Left lung (tissue), 10 donors: Measurements from ENCODE around the gene PPP1R26. TPM values are rescaled to one million over a fixed set of nuclear protein-coding genes. Genes with fewer than 3 reads are reported as not detected.

Experiments
- ATAC-seq: fragments of 200-7000 bp; cut with Tn5 transposase; one replicate; pipeline ENCODE4 v1.9.1; 2020; ENCODE audit warnings: moderate library complexity
- DNase-seq, 4 donors: peaks; one replicate each; pipeline ENCODE4 v3.0.0-alpha.2; 2013 to 2020
- H3K27ac ChIP-seq, 2 donors: fragments of 200-600 bp; sonication (generic) in 1 of 2; one replicate each; pipeline versions ENCODE4 v1.5.0 to v1.8.0; 2020 to 2021
- H3K27me3 ChIP-seq, 2 donors: fragments of 200-600 bp; sonication (generic) in 1 of 2; one replicate each; pipeline versions ENCODE4 v1.5.0 to v1.8.0; 2020 to 2021
- H3K36me3 ChIP-seq, 2 donors: fragments of 200-600 bp; sonication (generic) in 1 of 2; one replicate each; pipeline versions ENCODE4 v1.5.0 to v1.8.0; 2020 to 2021
- H3K4me1 ChIP-seq, 2 donors: fragments of 200-600 bp; one replicate each; pipeline ENCODE4 v1.8.0; 2021
- H3K4me3 ChIP-seq, 2 donors: fragments of 200-600 bp; sonication (generic) in 1 of 2; one replicate each; pipeline versions ENCODE4 v1.5.0 to v1.8.0; 2020 to 2021; ENCODE audit warnings: mild to moderate bottlenecking in 1 of 2
- H3K9me3 ChIP-seq, 2 donors: fragments of 200-600 bp; sonication (generic) in 1 of 2; one replicate each; pipeline versions ENCODE4 v1.5.0 to v1.8.0; 2020 to 2021
- intact Hi-C, 2 donors: fragments of 100-400 bp; cut with DNase I; formaldehyde crosslinking; loops; one replicate each; pipeline versions ENCODE4 v1.11.2 to v1.14.2; 2022
- polyA plus RNA-seq, 6 donors: library from polyadenylated mRNA; unstranded; fragments of 120-200 nt; gene quantifications; one replicate each; pipeline ENCODE4 v1.2.1, GENCODE V29; 2013; ENCODE audit not compliant: insufficient read length in 6 of 6
- total RNA-seq, 2 donors: library from RNA; stranded (reverse); fragmentation: NEBNext Ultra II Directional; extraction: Animal tissue kit (Norgen Biotek cat#: 25700); gene quantifications; one replicate each; pipeline ENCODE4 v1.2.1, GENCODE V29; 2021
- TF ChIP-seq, protein P1 (sequence below), 2 donors: fragments of 200-600 bp; sonication (generic) in 1 of 2; IDR thresholded peaks; one replicate each; pipeline versions ENCODE4 v1.5.0 to v1.8.0; 2021; ENCODE audit warnings: antibody characterized with exemption in 2 of 2
- donor health status: DM: no; HTN: yes; CAD: no.
- donor health status: DM: no; HTN: no; CAD: no.

The PPP1R26 gene
- total and polyA plus RNA-seq, 8 donors: 18.1 to 37.7 (median 31.1) TPM

DNA sequence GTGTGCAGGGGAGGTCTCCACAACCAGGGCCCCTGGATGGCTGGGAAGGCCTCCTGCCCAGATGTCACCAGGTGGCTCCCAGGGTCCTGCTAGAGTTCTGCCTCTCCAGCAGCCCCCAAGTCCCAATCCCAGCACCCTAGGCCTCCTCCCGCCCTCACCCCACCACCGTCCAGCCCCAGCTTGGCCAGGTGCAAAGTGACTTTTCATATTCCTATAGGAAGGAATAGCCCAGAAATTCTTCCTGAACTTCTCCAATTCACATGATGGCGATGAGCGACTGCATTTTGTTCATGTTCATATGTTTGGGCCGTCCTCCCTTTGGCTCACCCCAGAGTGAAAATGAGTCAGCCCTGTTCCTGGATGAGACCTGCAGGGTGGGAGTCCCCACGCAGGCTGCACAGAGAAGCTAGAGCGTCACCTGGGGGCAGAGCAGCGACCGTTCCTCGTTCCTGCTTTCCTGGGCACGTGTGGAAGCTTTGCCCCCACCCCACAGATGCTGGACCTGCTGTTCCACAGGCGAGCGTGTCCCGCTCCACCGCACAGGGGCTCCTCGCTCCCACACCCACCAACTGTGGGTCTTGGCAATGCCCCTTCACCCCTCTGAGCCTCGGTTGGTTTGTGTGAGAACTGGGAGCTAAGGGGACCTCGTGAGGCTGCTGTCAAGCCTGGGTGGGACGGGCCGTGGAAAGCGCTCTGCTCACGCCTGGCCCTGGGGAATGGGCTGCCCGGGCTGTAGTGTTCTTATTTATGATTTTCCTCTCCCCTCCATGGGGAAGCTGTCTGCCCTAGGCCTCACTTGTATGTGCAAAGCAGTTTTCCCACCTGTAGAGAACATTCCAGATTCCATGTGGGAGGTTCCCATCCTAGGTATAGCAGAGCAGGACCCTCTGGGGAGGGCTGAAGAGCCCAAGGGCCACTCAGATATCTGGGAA is 27.8 kb downstream of the PPP1R26 start:
- no peak overlapping the region for H3K4me3 ChIP-seq
- H3K27me3 ChIP-seq: no peaks in the 10 kb centered on the region
- DNase-seq: peak in 2 of 4 donors; percentile 20 to 72
- peaks cover 0 to 33% of the 10 kb centered on the region in 2 donors for H3K36me3 ChIP-seq
- no peak overlapping the region for H3K27ac ChIP-seq
- ATAC-seq: no peak
- peaks cover 0 to under 1% of the 10 kb centered on the region in 2 donors for H3K4me1 ChIP-seq
- peaks cover 0 to 4% of the 10 kb centered on the region in 2 donors for H3K9me3 ChIP-seq
- intact Hi-C loops: no loop called here
- TF ChIP-seq, protein P1, sequence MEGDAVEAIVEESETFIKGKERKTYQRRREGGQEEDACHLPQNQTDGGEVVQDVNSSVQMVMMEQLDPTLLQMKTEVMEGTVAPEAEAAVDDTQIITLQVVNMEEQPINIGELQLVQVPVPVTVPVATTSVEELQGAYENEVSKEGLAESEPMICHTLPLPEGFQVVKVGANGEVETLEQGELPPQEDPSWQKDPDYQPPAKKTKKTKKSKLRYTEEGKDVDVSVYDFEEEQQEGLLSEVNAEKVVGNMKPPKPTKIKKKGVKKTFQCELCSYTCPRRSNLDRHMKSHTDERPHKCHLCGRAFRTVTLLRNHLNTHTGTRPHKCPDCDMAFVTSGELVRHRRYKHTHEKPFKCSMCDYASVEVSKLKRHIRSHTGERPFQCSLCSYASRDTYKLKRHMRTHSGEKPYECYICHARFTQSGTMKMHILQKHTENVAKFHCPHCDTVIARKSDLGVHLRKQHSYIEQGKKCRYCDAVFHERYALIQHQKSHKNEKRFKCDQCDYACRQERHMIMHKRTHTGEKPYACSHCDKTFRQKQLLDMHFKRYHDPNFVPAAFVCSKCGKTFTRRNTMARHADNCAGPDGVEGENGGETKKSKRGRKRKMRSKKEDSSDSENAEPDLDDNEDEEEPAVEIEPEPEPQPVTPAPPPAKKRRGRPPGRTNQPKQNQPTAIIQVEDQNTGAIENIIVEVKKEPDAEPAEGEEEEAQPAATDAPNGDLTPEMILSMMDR (IDR thresholded peaks at IDR 0.05): no peak

DNA sequence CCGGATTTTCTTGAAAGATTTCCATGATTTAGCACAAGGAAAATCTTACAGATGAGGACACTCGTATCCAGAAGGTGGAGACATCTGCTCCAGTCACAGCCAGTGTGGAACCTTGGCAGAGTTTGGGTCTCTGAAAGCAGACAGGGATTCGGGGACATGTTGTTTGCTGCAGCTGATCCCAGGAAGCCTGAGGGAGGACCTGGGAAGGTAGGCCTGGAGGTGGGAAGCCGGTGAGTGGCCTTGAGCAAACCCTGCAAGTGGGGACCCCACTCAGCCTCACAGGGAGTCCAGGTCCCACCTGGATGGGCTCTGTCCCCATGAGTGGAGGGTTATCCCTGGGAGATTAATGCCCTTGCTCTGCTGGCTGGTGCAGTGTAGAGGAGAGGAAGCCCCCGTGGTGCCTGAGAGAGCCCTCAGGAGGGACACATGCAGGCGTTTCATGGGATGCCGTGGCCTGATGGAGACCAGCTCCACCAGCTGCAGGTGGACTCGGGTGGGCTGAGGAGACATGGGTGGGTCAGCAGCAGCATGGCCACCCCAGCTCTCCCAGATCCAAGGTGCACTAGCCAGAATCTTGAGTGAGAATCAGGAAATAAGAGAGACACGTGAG is 28.7 kb downstream of the PPP1R26 start:
- DNase-seq (peak in 2 of 4 donors; percentile 13 to 29), ATAC-seq (no peak)
- intact Hi-C loops: no loop called here
- H3K27me3 ChIP-seq: no peaks in the 10 kb centered on the region
- peaks cover 0 to 24% of the 10 kb centered on the region in 2 donors for H3K36me3 ChIP-seq
- peaks cover 0 to 4% of the 10 kb centered on the region in 2 donors for H3K9me3 ChIP-seq
- TF ChIP-seq, protein P1 (IDR thresholded peaks at IDR 0.05): no peak
- no peak overlapping the region for H3K4me3 ChIP-seq
- H3K4me1 ChIP-seq: no peaks in the 10 kb centered on the region
- no peak overlapping the region for H3K27ac ChIP-seq

GRCh38 chr9:135509458-135509857 is 29.9 kb downstream of the PPP1R26 start:
- peaks cover 0 to under 1% of the 10 kb centered on the region in 2 donors for H3K27me3 ChIP-seq
- intact Hi-C loops: no loop called here
- no peak overlapping the region for H3K27ac ChIP-seq
- H3K4me3 ChIP-seq: no peak overlapping the region
- DNase-seq (no peak), ATAC-seq (no peak)
- peaks cover 0 to 4% of the 10 kb centered on the region in 2 donors for H3K9me3 ChIP-seq
- TF ChIP-seq, protein P1 (IDR thresholded peaks at IDR 0.05): no peak
- no peaks in the 10 kb centered on the region for H3K4me1 ChIP-seq
- H3K36me3 ChIP-seq: peaks cover 0 to 12% of the 10 kb centered on the region in 2 donors

GRCh38 chr9:135512241-135512603 is 32.6 kb downstream of the PPP1R26 start:
- Histone ChIP-seq H3K4me3 (no peak overlapping the region), H3K4me1 (no peaks in the 10 kb centered on the region), H3K9me3 (peaks cover 0 to 4% of the 10 kb centered on the region in 2 donors), H3K27me3 (peaks cover 0 to 17% of the 10 kb centered on the region in 2 donors), H3K36me3 (no peaks in the 10 kb centered on the region), H3K27ac (no peak overlapping the region)
- DNase-seq: peak in 1 of 4 donors; percentile 33
- TF ChIP-seq, protein P1 (IDR thresholded peaks at IDR 0.05): no peak
- no peak for ATAC-seq
- intact Hi-C loops: no loop called here

DNA sequence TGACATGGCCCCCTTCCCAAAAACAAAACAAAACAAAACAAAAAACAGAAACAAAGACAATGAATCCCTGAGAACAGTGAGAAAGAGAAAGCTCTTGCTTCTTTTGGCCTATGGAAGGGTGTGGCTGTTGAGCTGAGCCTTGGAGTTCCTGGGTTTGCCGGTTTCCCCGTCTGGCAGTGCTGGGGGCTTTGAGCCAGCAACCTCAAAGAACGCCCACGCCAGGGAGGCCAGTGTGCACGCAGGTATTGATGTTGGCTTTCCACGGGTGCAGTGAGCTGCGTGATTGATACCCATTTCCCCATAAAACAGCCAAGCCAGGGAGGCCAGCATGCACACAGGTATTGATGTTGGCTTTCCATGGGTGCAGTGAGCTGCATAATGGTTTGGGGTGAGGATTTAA is 33.3 kb downstream of the PPP1R26 start:
- DNase-seq: peak in 1 of 4 donors; percentile 17

More for the DNA sequence above, 33.3 kb downstream of the PPP1R26 start:
- no peak for ATAC-seq
- Histone ChIP-seq H3K4me3 (no peak overlapping the region), H3K27ac (no peak overlapping the region), H3K9me3 (peaks cover 0 to 4% of the 10 kb centered on the region in 2 donors), H3K4me1 (no peaks in the 10 kb centered on the region), H3K27me3 (peaks cover 0 to 24% of the 10 kb centered on the region in 2 donors), H3K36me3 (no peaks in the 10 kb centered on the region)
- TF ChIP-seq, protein P1 (IDR thresholded peaks at IDR 0.05): no peak
- intact Hi-C loops: no loop called here
